Mesenchymal stem cell (in vitro differentiated cells and primary cell): ENCODE measurements around the gene ATG7.
A peak's percentile ranks its signal among the peaks of the same experiment; 100 is the strongest.

Experiments
- DNase-seq: peaks from one replicate; pipeline ENCODE4 v3.0.0-alpha.2; 2013
- H2AFZ ChIP-seq: one replicate; pipeline ENCODE4 v1.6.1; 2013; ENCODE audit warnings: low read depth, mild to moderate bottlenecking, control low read depth, inconsistent platforms, low read length, moderate library complexity
- H2AK5ac ChIP-seq: 2 replicates; pipeline ENCODE4 v1.6.1; 2013; ENCODE audit warnings: low read length, moderate library complexity, mild to moderate bottlenecking, inconsistent platforms; ENCODE audit not compliant: severe bottlenecking
- H2BK120ac ChIP-seq: one replicate; pipeline ENCODE4 v1.6.1; 2013; ENCODE audit warnings: low read depth, mild to moderate bottlenecking, inconsistent platforms, low read length, moderate library complexity
- H2BK12ac ChIP-seq, 2 experiments: one replicate each; pipeline ENCODE4 v1.6.1; 2013; ENCODE audit warnings: inconsistent platforms in 2 of 2, low read length in 2 of 2, mild to moderate bottlenecking in 2 of 2, moderate library complexity in 2 of 2, control low read depth in 1 of 2
- H2BK15ac ChIP-seq: one replicate; pipeline ENCODE4 v1.6.1; 2013; ENCODE audit warnings: mild to moderate bottlenecking, low read depth, inconsistent platforms; ENCODE audit not compliant: poor library complexity, severe bottlenecking
- H2BK5ac ChIP-seq: 2 replicates; pipeline ENCODE4 v1.6.1; 2013; ENCODE audit warnings: low read depth, mild to moderate bottlenecking, low read length, control low read depth, inconsistent platforms; ENCODE audit not compliant: poor library complexity, severe bottlenecking
- H3K14ac ChIP-seq, 2 experiments: one replicate each; pipeline ENCODE4 v1.6.1; 2013; ENCODE audit warnings: inconsistent platforms in 2 of 2, low read length in 2 of 2, control low read depth in 1 of 2, mild to moderate bottlenecking in 1 of 2, moderate library complexity in 1 of 2
- H3K18ac ChIP-seq, 2 experiments: one replicate each; pipeline ENCODE4 v1.6.1; 2013; ENCODE audit warnings: inconsistent platforms in 2 of 2, low read length in 2 of 2, control low read depth in 1 of 2, low read depth in 1 of 2, mild to moderate bottlenecking in 1 of 2
- H3K23ac ChIP-seq, 2 experiments: one replicate each; pipeline ENCODE4 v1.6.1; 2013; ENCODE audit warnings: inconsistent platforms in 2 of 2, low read length in 2 of 2, mild to moderate bottlenecking in 2 of 2, moderate library complexity in 2 of 2, control low read depth in 1 of 2
- H3K27ac ChIP-seq: 2 replicates; pipeline ENCODE4 v1.5.1; 2013; ENCODE audit warnings: mild to moderate bottlenecking, moderate library complexity, low read length, control low read depth, inconsistent platforms; ENCODE audit not compliant: poor library complexity, severe bottlenecking
- H3K27me3 ChIP-seq, 2 experiments: 2 replicates each; pipeline versions ENCODE4 v1.6.1 to v1.7.0; 2013; ENCODE audit warnings: low read length in 2 of 2, mild to moderate bottlenecking in 2 of 2, moderate library complexity in 2 of 2, control low read depth in 1 of 2, inconsistent platforms in 1 of 2; ENCODE audit not compliant: control insufficient read depth in 1 of 2, insufficient read depth in 1 of 2
- H3K36me3 ChIP-seq, 2 experiments: 2 replicates each; pipeline versions ENCODE4 v1.6.1 to v1.7.0; 2013; ENCODE audit warnings: low read length in 2 of 2, control low read depth in 1 of 2, inconsistent platforms in 1 of 2, low read depth in 1 of 2, mild to moderate bottlenecking in 1 of 2; ENCODE audit not compliant: insufficient read depth in 2 of 2, control insufficient read depth in 1 of 2
- H3K4ac ChIP-seq, 2 experiments: one replicate each; pipeline ENCODE4 v1.6.1; 2013; ENCODE audit warnings: inconsistent platforms in 2 of 2, low read length in 2 of 2, mild to moderate bottlenecking in 2 of 2, moderate library complexity in 2 of 2, control low read depth in 1 of 2, low read depth in 1 of 2
- H3K4me1 ChIP-seq: 2 replicates; pipeline ENCODE4 v1.6.1; 2013; ENCODE audit warnings: low read depth, low read length, control low read depth; ENCODE audit not compliant: control insufficient read depth, insufficient read depth
- H3K4me2 ChIP-seq: 2 replicates; pipeline ENCODE4 v1.6.1; 2013; ENCODE audit warnings: low read length, mild to moderate bottlenecking, inconsistent platforms; ENCODE audit not compliant: poor library complexity, severe bottlenecking
- H3K4me3 ChIP-seq, 2 experiments: 2 replicates each; pipeline versions ENCODE4 v1.5.1 to v1.7.0; 2013; ENCODE audit warnings: low read length in 2 of 2, mild to moderate bottlenecking in 2 of 2, control low read depth in 1 of 2, low read depth in 1 of 2; ENCODE audit not compliant: insufficient read depth in 1 of 2
- H3K79me1 ChIP-seq: replicated peaks from 2 replicates; pipeline ENCODE4 v1.6.1; 2013; ENCODE audit warnings: mild to moderate bottlenecking, control low read depth, low read length, inconsistent platforms; ENCODE audit not compliant: poor library complexity, severe bottlenecking
- H3K9ac ChIP-seq: 2 replicates; pipeline ENCODE4 v1.7.0; 2013; ENCODE audit warnings: mild to moderate bottlenecking, low read length, moderate library complexity
- H3K9me3 ChIP-seq: 2 replicates; pipeline ENCODE4 v1.7.0; 2013; ENCODE audit warnings: mild to moderate bottlenecking, low read length; ENCODE audit not compliant: control insufficient read depth
- H4K8ac ChIP-seq: one replicate; pipeline ENCODE4 v1.6.1; 2013; ENCODE audit warnings: inconsistent platforms, mild to moderate bottlenecking, low read length, moderate library complexity
- H4K91ac ChIP-seq: one replicate; pipeline ENCODE4 v1.6.1; 2013; ENCODE audit warnings: mild to moderate bottlenecking, low read length, inconsistent platforms
- WGBS: methylation state at CpG from one replicate; pipeline ENCODE4 v1.1.7; 2013; ENCODE audit warnings: mixed read lengths; 5-methylcytosine and 5-hydroxymethylcytosine counted together

The ATG7 gene

GRCh38 chr3:11288021-11288491 is 15.9 kb downstream of the ATG7 start:
- Histone ChIP-seq H3K14ac (no peak overlapping the region), H3K4ac (no peak overlapping the region), H3K4me2 (no peak overlapping the region), H2BK12ac (no peak overlapping the region), H3K9me3 (no peaks in the 10 kb centered on the region), H3K27me3 (no peaks in the 10 kb centered on the region), H3K4me1 (peaks cover 23% of the 10 kb centered on the region), H2BK120ac (peak overlapping the region; percentile 73), H4K8ac (no peak overlapping the region), H3K79me1 (peaks cover 20% of the 10 kb centered on the region), H2BK15ac (no peak overlapping the region), H3K23ac (no peak overlapping the region), H3K9ac (peak overlapping the region; percentile 71), H3K36me3 (peaks cover 0 to 7% of the 10 kb centered on the region in 2 experiments), H2AFZ (no peak overlapping the region), H3K27ac (peak overlapping the region; percentile 92), H2AK5ac (peak overlapping the region; percentile 83), H4K91ac (no peak overlapping the region), H2BK5ac (no peak overlapping the region), H3K18ac (no peak overlapping the region), H3K4me3 (no peak overlapping the region)
- WGBS: 60% methylated on average over 1 of the region's 2 CpGs
- DNase-seq: peak; percentile 74

GRCh38 chr3:11288786-11289637 is 16.8 kb downstream of the ATG7 start:
- Histone ChIP-seq H3K4me3 (peak overlapping the region in 1 of 2 experiments; percentile 42), H4K8ac (no peak overlapping the region), H2BK120ac (peak overlapping the region; percentile 73), H2BK12ac (peak overlapping the region in 1 of 2 experiments; percentile 77), H4K91ac (no peak overlapping the region), H3K14ac (no peak overlapping the region), H2BK15ac (no peak overlapping the region), H3K18ac (peak overlapping the region; percentile 4 to 94), H2BK5ac (no peak overlapping the region), H3K36me3 (peaks cover 0 to 3% of the 10 kb centered on the region in 2 experiments), H3K23ac (peak overlapping the region in 1 of 2 experiments; percentile 96), H3K79me1 (peaks cover 16% of the 10 kb centered on the region), H2AK5ac (peak overlapping the region; percentile 97), H3K4me1 (peaks cover 22% of the 10 kb centered on the region), H3K27me3 (no peaks in the 10 kb centered on the region), H3K9ac (peak overlapping the region; percentile 71), H2AFZ (no peak overlapping the region), H3K4ac (no peak overlapping the region), H3K9me3 (no peaks in the 10 kb centered on the region), H3K4me2 (peak overlapping the region; percentile 1), H3K27ac (peak overlapping the region; percentile 92)
- peak; percentile 97 for DNase-seq
- WGBS: 2% methylated on average over 3 of the region's 7 CpGs

GRCh38 chr3:11289864-11290263 is 17.7 kb downstream of the ATG7 start:
- Histone ChIP-seq H3K4me2 (no peak overlapping the region), H4K91ac (peak overlapping the region; percentile 97), H3K23ac (peak overlapping the region in 1 of 2 experiments; percentile 96), H3K4me1 (peaks cover 22% of the 10 kb centered on the region), H4K8ac (no peak overlapping the region), H3K18ac (peak overlapping the region; percentile 79 to 96), H2BK12ac (peak overlapping the region; percentile 18 to 91), H3K4me3 (no peak overlapping the region), H3K36me3 (peaks cover 0 to 3% of the 10 kb centered on the region in 2 experiments), H3K9me3 (no peaks in the 10 kb centered on the region), H2BK120ac (peak overlapping the region; percentile 77), H2AK5ac (peak overlapping the region; percentile 97), H2AFZ (no peak overlapping the region), H2BK5ac (peak overlapping the region; percentile 36), H3K9ac (peak overlapping the region; percentile 71), H3K27ac (peak overlapping the region; percentile 92), H3K14ac (no peak overlapping the region), H3K4ac (peak overlapping the region; percentile 57 to 85), H3K79me1 (peaks cover 16% of the 10 kb centered on the region), H2BK15ac (peak overlapping the region; percentile 96), H3K27me3 (no peaks in the 10 kb centered on the region)
- 79% methylated on average over 3 of the region's 3 CpGs for WGBS
- DNase-seq: peak; percentile 16
